Lower leg skin (tissue), 3 donors: ENCODE data around the gene SART1.

Experiments
- POLR2A ChIP-seq, 2 donors: fragments of 450-650 bp; IDR thresholded peaks; one replicate each; pipeline ENCODE4 v1.6.1; 2016 to 2017; ENCODE audit warnings: antibody characterized with exemption in 2 of 2, mild to moderate bottlenecking in 1 of 2, moderate library complexity in 1 of 2
- TF ChIP-seq, protein P1 (sequence below), 3 donors: fragments of 450-650 bp; IDR thresholded peaks; one replicate each; pipeline ENCODE4 v1.5.1; 2016; ENCODE audit warnings: antibody characterized with exemption in 3 of 3, mild to moderate bottlenecking in 3 of 3, moderate library complexity in 2 of 3

DNA sequence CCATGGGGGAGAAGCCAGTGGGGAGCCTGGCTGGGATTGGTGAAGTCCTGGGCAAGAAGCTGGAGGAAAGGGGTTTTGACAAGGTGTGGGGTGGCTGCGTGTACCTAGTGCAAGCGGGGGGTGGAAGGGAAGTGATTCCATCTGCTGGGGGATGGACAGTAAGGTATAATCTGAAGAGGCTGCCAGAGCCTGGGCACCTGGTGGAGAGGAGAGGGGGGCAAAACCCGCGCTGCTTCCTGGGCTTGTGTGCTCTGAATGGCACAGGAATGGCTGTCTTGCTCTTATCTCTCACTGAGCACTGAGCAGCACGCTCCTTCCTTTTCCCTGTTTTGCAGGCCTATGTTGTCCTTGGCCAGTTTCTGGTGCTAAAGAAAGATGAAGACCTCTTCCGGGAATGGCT, 41.8 kb downstream of the SART1 start:
- TF ChIP-seq, protein P1, sequence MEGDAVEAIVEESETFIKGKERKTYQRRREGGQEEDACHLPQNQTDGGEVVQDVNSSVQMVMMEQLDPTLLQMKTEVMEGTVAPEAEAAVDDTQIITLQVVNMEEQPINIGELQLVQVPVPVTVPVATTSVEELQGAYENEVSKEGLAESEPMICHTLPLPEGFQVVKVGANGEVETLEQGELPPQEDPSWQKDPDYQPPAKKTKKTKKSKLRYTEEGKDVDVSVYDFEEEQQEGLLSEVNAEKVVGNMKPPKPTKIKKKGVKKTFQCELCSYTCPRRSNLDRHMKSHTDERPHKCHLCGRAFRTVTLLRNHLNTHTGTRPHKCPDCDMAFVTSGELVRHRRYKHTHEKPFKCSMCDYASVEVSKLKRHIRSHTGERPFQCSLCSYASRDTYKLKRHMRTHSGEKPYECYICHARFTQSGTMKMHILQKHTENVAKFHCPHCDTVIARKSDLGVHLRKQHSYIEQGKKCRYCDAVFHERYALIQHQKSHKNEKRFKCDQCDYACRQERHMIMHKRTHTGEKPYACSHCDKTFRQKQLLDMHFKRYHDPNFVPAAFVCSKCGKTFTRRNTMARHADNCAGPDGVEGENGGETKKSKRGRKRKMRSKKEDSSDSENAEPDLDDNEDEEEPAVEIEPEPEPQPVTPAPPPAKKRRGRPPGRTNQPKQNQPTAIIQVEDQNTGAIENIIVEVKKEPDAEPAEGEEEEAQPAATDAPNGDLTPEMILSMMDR (IDR thresholded peaks at IDR 0.05) = no peak
- no peak for TF ChIP-seq POLR2A (IDR thresholded peaks at IDR 0.05)
